Calu3 (cell line): ENCODE measurements around the gene KIAA0232. TPM values are rescaled to one million over a fixed set of nuclear protein-coding genes. Genes with fewer than 3 reads are reported as not detected.
"Not testable (repeated sequence)": the region's sequence is repeated elsewhere in the genome, so short reads cannot be mapped to it uniquely, and the experiment has no call there.

ENCODE experiments used
- BruUV-seq: library from RNA; stranded (reverse); fragments of 400-500 nt; replicated peaks from 2 replicates; lab custom pipeline; 2021; lab: Mats Ljungman, UMichigan
- CTCF ChIA-PET: fragments of 300-600 bp; sonication (Branson Sonifier 250); formaldehyde crosslinking; loops from one replicate; lab custom pipeline; 2022; ENCODE audit warnings: antibody characterized with exemption; lab: Charles Lee
- DNase-seq: peaks from one replicate; pipeline ENCODE4 v3.0.0; 2022
- H3K27ac Mint-ChIP-seq: one replicate; pipeline ENCODE4 v1.8.0; 2022; ENCODE audit warnings: mixed read lengths; ENCODE audit not compliant: unreplicated experiment
- H3K27me3 Mint-ChIP-seq: one replicate; pipeline ENCODE4 v1.8.0; 2022; ENCODE audit warnings: mixed read lengths; ENCODE audit not compliant: unreplicated experiment
- H3K36me3 Mint-ChIP-seq: one replicate; pipeline ENCODE4 v1.8.0; 2022; ENCODE audit warnings: mild to moderate bottlenecking, moderate library complexity, mixed read lengths; ENCODE audit not compliant: insufficient read depth, unreplicated experiment
- H3K4me1 Mint-ChIP-seq: one replicate; pipeline ENCODE4 v1.8.0; 2022; ENCODE audit warnings: mild to moderate bottlenecking, low read depth, mixed read lengths; ENCODE audit not compliant: unreplicated experiment
- H3K4me3 Mint-ChIP-seq: one replicate; pipeline ENCODE4 v1.8.0; 2022; ENCODE audit warnings: mild to moderate bottlenecking, low read depth, moderate library complexity, mixed read lengths; ENCODE audit not compliant: unreplicated experiment
- H3K9me3 Mint-ChIP-seq: one replicate; pipeline ENCODE4 v1.8.0; 2022; ENCODE audit warnings: low read depth, mixed read lengths; ENCODE audit not compliant: unreplicated experiment
- intact Hi-C: fragments of 100-400 bp; cut with micrococcal nuclease; formaldehyde crosslinking; loops from one replicate; pipeline ENCODE4 v1.10.0; 2022; ENCODE audit not compliant: unreplicated experiment
- total RNA-seq: library from RNA; stranded (reverse); gene quantifications from 2 replicates; pipeline ENCODE4 v1.2.3, GENCODE V29; 2022
- TF ChIP-seq, protein P1 (sequence below): fragments of 200-600 bp; IDR thresholded peaks from one replicate; pipeline ENCODE4 v1.8.0; 2022; ENCODE audit warnings: antibody characterized with exemption; ENCODE audit not compliant: unreplicated experiment

The KIAA0232 gene
- total RNA-seq, 1 experiment from 2014 or later: 17.7 TPM

DNA sequence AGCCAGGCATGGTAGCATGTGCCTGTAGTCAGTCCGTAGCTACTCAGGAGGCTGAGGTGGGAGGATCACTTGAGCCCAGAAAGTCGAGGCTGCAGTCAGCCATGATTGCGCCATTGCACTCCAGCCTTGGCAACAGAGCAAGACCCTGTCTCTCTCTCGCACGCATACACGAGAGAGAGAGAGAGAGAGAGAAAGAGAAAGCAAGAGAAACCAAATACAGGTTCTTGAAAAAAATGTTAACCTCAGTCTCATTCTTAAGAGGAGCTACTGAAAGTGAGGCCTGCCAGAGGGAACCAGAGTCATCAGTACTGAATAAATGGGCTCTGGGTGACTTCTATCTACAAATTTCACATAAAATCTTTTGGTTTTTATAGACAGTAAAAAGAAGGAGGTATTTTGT, 42.9 kb downstream of the KIAA0232 start:
- BruUV-seq: no TSS peak
- no peaks in the 10 kb centered on the region for H3K9me3 Mint-ChIP-seq
- peaks cover 6% of the 10 kb centered on the region for H3K36me3 Mint-ChIP-seq
- no peak overlapping the region for H3K4me3 Mint-ChIP-seq
- no peak for DNase-seq
- intact Hi-C loops: no loop called here
- CTCF ChIA-PET: no interaction called here
- TF ChIP-seq, protein P1, sequence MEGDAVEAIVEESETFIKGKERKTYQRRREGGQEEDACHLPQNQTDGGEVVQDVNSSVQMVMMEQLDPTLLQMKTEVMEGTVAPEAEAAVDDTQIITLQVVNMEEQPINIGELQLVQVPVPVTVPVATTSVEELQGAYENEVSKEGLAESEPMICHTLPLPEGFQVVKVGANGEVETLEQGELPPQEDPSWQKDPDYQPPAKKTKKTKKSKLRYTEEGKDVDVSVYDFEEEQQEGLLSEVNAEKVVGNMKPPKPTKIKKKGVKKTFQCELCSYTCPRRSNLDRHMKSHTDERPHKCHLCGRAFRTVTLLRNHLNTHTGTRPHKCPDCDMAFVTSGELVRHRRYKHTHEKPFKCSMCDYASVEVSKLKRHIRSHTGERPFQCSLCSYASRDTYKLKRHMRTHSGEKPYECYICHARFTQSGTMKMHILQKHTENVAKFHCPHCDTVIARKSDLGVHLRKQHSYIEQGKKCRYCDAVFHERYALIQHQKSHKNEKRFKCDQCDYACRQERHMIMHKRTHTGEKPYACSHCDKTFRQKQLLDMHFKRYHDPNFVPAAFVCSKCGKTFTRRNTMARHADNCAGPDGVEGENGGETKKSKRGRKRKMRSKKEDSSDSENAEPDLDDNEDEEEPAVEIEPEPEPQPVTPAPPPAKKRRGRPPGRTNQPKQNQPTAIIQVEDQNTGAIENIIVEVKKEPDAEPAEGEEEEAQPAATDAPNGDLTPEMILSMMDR: no peak
- no peaks in the 10 kb centered on the region for H3K27me3 Mint-ChIP-seq
- no peak overlapping the region for H3K27ac Mint-ChIP-seq
- H3K4me1 Mint-ChIP-seq: no peaks in the 10 kb centered on the region

- CTCF ChIA-PET: interaction anchor here (0.6 kb wide), 1 partner anchor 111 kb away, joined by 3 read pairs; no protein-coding TSS in a partner anchor
- H3K36me3 Mint-ChIP-seq: peaks cover 13% of the 10 kb centered on the region
- no peaks in the 10 kb centered on the region for H3K9me3 Mint-ChIP-seq
- no TSS peak for BruUV-seq
- no peak overlapping the region for H3K27ac Mint-ChIP-seq
- TF ChIP-seq, protein P1: no peak
- DNase-seq: no peak
- H3K27me3 Mint-ChIP-seq: no peaks in the 10 kb centered on the region
- no peaks in the 10 kb centered on the region for H3K4me1 Mint-ChIP-seq
- H3K4me3 Mint-ChIP-seq: no peak overlapping the region
- intact Hi-C loops: no loop called here
Measured at GRCh38 chr4:6826781-6827508, 44.4 kb downstream of the KIAA0232 start.

DNA sequence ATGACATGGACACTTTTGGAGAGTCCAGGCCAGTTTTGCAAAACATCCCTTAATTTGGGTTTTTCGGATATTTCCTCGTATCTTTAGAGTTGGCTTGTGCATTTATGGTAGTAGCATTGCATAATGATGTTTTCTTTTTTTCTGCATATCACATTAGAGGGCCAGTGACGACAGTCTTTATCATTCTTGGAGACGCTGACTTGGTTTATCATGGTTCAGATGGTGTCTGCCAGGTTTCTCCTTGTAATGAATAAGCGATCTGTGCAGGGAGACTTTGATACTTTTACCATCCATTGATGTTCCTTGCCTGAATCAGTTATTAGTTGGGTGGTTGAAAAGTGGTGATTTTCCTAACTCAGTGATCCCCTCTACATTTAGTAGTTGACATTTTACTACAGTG, 46.6 kb downstream of the KIAA0232 start:
- Mint-ChIP-seq H3K4me3 (no peak overlapping the region), H3K27ac (no peak overlapping the region), H3K9me3 (no peaks in the 10 kb centered on the region), H3K27me3 (no peaks in the 10 kb centered on the region), H3K4me1 (no peaks in the 10 kb centered on the region), H3K36me3 (peaks cover 18% of the 10 kb centered on the region)
- CTCF ChIA-PET: no interaction called here
- intact Hi-C loops: no loop called here
- TF ChIP-seq, protein P1: no peak
- DNase-seq: no peak
- no TSS peak for BruUV-seq

GRCh38 chr4:6834867-6835266, 52.3 kb downstream of the KIAA0232 start:
- intact Hi-C loops: no loop called here
- Mint-ChIP-seq H3K9me3 (no peaks in the 10 kb centered on the region), H3K4me3 (no peak overlapping the region), H3K4me1 (peaks cover 10% of the 10 kb centered on the region), H3K36me3 (peaks cover 17% of the 10 kb centered on the region), H3K27ac (no peak overlapping the region), H3K27me3 (no peaks in the 10 kb centered on the region)
- no peak for DNase-seq
- CTCF ChIA-PET: no interaction called here
- BruUV-seq: no TSS peak
- TF ChIP-seq, protein P1: no peak

GRCh38 chr4:6835616-6836015, 53.1 kb downstream of the KIAA0232 start:
- peaks cover 16% of the 10 kb centered on the region for H3K4me1 Mint-ChIP-seq
- H3K4me3 Mint-ChIP-seq, intact Hi-C loops, DNase-seq, H3K27ac Mint-ChIP-seq, H3K9me3 Mint-ChIP-seq, H3K27me3 Mint-ChIP-seq, BruUV-seq, CTCF ChIA-PET: not testable (repeated sequence)
- peaks cover 17% of the 10 kb centered on the region for H3K36me3 Mint-ChIP-seq

- Mint-ChIP-seq H3K36me3 (peaks cover 11% of the 10 kb centered on the region), H3K4me1 (peaks cover 16% of the 10 kb centered on the region)
- DNase-seq, intact Hi-C loops, BruUV-seq, CTCF ChIA-PET, H3K27me3 Mint-ChIP-seq, H3K27ac Mint-ChIP-seq, H3K4me3 Mint-ChIP-seq, H3K9me3 Mint-ChIP-seq: not testable (repeated sequence)
Measured at GRCh38 chr4:6837106-6837505, 54.6 kb downstream of the KIAA0232 start.
